ENCODE results near the gene CHD2.

DNA sequence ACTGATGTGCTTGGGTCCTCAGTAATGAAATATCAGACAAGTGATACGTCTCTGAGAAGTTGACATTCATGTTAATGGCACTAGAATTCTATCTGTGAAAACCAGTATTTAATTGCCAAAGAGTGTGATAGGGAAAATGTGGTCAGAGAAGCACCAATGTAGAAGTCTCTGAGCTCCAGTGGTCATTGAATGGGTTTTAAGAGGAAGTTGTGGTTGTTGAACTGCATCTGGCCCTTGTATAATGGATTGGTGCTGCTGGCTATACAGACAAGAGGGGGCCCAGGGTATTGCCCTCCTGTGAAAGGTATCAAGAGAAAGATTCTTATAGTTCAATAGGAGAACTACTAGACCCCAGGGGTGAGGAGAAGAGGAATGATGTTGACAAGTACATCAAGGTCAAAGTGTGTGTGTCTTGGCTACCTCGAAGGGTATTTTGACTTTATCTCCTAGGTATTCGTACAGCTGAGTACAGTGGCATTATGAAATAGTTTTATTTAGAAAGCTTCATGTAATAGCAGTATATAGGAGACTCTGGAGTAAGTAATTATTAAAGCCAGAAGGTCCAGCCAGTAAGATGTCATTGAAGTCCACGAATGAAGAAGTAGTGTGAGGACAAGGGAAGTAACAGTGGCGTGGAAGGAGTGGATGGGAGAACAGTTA, 47.1 kb downstream of the CHD2 start:
- TF ChIP-seq, protein P1, sequence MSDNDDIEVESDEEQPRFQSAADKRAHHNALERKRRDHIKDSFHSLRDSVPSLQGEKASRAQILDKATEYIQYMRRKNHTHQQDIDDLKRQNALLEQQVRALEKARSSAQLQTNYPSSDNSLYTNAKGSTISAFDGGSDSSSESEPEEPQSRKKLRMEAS (IDR thresholded peaks at IDR 0.05): no peak
- TF ChIP-seq, protein P2, sequence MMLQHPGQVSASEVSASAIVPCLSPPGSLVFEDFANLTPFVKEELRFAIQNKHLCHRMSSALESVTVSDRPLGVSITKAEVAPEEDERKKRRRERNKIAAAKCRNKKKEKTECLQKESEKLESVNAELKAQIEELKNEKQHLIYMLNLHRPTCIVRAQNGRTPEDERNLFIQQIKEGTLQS (IDR thresholded peaks at IDR 0.05): no peak
- TF ChIP-seq, protein P3, sequence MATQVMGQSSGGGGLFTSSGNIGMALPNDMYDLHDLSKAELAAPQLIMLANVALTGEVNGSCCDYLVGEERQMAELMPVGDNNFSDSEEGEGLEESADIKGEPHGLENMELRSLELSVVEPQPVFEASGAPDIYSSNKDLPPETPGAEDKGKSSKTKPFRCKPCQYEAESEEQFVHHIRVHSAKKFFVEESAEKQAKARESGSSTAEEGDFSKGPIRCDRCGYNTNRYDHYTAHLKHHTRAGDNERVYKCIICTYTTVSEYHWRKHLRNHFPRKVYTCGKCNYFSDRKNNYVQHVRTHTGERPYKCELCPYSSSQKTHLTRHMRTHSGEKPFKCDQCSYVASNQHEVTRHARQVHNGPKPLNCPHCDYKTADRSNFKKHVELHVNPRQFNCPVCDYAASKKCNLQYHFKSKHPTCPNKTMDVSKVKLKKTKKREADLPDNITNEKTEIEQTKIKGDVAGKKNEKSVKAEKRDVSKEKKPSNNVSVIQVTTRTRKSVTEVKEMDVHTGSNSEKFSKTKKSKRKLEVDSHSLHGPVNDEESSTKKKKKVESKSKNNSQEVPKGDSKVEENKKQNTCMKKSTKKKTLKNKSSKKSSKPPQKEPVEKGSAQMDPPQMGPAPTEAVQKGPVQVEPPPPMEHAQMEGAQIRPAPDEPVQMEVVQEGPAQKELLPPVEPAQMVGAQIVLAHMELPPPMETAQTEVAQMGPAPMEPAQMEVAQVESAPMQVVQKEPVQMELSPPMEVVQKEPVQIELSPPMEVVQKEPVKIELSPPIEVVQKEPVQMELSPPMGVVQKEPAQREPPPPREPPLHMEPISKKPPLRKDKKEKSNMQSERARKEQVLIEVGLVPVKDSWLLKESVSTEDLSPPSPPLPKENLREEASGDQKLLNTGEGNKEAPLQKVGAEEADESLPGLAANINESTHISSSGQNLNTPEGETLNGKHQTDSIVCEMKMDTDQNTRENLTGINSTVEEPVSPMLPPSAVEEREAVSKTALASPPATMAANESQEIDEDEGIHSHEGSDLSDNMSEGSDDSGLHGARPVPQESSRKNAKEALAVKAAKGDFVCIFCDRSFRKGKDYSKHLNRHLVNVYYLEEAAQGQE (IDR thresholded peaks at IDR 0.05): no peak
- TF ChIP-seq, protein P4, sequence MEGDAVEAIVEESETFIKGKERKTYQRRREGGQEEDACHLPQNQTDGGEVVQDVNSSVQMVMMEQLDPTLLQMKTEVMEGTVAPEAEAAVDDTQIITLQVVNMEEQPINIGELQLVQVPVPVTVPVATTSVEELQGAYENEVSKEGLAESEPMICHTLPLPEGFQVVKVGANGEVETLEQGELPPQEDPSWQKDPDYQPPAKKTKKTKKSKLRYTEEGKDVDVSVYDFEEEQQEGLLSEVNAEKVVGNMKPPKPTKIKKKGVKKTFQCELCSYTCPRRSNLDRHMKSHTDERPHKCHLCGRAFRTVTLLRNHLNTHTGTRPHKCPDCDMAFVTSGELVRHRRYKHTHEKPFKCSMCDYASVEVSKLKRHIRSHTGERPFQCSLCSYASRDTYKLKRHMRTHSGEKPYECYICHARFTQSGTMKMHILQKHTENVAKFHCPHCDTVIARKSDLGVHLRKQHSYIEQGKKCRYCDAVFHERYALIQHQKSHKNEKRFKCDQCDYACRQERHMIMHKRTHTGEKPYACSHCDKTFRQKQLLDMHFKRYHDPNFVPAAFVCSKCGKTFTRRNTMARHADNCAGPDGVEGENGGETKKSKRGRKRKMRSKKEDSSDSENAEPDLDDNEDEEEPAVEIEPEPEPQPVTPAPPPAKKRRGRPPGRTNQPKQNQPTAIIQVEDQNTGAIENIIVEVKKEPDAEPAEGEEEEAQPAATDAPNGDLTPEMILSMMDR (IDR thresholded peaks at IDR 0.05; ENCODE audit: low read depth, low read length, missing input control): no peak
- no peak for TF ChIP-seq GABPA (IDR thresholded peaks at IDR 0.05 in 1 of 2, conservative IDR thresholded peaks at IDR 0.05 in 1 of 2)
- no peak for TF ChIP-seq HNF4A (conservative IDR thresholded peaks at IDR 0.05)
- no peak for TF ChIP-seq YY1 (IDR thresholded peaks at IDR 0.05)
- no peak for TF ChIP-seq SP1 (IDR thresholded peaks at IDR 0.05)
- TF ChIP-seq EGR1 (IDR thresholded peaks at IDR 0.05; ENCODE audit: low read depth in 2 of 2): no peak
- no peak for TF ChIP-seq RAD21 (IDR thresholded peaks at IDR 0.05)
- TF ChIP-seq FOXA1 (IDR thresholded peaks at IDR 0.05): no peak
- TF ChIP-seq, protein P5, sequence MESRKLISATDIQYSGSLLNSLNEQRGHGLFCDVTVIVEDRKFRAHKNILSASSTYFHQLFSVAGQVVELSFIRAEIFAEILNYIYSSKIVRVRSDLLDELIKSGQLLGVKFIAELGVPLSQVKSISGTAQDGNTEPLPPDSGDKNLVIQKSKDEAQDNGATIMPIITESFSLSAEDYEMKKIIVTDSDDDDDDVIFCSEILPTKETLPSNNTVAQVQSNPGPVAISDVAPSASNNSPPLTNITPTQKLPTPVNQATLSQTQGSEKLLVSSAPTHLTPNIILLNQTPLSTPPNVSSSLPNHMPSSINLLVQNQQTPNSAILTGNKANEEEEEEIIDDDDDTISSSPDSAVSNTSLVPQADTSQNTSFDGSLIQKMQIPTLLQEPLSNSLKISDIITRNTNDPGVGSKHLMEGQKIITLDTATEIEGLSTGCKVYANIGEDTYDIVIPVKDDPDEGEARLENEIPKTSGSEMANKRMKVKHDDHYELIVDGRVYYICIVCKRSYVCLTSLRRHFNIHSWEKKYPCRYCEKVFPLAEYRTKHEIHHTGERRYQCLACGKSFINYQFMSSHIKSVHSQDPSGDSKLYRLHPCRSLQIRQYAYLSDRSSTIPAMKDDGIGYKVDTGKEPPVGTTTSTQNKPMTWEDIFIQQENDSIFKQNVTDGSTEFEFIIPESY (IDR thresholded peaks at IDR 0.05): no peak
- TF ChIP-seq TAF1 (conservative IDR thresholded peaks at IDR 0.05): no peak
